Gastrocnemius medialis (tissue), 4 donors: Measurements from ENCODE around the gene BCL11A.

ENCODE experiments used
- POLR2A ChIP-seq, 2 donors: fragments of 450-650 bp; IDR thresholded peaks; one replicate each; pipeline ENCODE4 v1.6.1; 2017; ENCODE audit warnings: antibody characterized with exemption in 2 of 2, mild to moderate bottlenecking in 2 of 2, moderate library complexity in 2 of 2
- TF ChIP-seq, protein P1 (sequence below), 5 experiments: fragments of 450-650 bp in 3 of 5; fragments of 200-600 bp in 2 of 5; sonication (generic) in 2 of 5; IDR thresholded peaks in 4 of 5; conservative IDR thresholded peaks in 1 of 5; 1 replicate in 4 of 5; 2 replicates in 1 of 5; pipeline ENCODE4 v1.5.1; 2016 to 2019; ENCODE audit warnings: antibody characterized with exemption in 5 of 5, mild to moderate bottlenecking in 3 of 5, moderate library complexity in 3 of 5

- TF ChIP-seq, protein P1, sequence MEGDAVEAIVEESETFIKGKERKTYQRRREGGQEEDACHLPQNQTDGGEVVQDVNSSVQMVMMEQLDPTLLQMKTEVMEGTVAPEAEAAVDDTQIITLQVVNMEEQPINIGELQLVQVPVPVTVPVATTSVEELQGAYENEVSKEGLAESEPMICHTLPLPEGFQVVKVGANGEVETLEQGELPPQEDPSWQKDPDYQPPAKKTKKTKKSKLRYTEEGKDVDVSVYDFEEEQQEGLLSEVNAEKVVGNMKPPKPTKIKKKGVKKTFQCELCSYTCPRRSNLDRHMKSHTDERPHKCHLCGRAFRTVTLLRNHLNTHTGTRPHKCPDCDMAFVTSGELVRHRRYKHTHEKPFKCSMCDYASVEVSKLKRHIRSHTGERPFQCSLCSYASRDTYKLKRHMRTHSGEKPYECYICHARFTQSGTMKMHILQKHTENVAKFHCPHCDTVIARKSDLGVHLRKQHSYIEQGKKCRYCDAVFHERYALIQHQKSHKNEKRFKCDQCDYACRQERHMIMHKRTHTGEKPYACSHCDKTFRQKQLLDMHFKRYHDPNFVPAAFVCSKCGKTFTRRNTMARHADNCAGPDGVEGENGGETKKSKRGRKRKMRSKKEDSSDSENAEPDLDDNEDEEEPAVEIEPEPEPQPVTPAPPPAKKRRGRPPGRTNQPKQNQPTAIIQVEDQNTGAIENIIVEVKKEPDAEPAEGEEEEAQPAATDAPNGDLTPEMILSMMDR (IDR thresholded peaks at IDR 0.05 in 4 of 5, conservative IDR thresholded peaks at IDR 0.05 in 1 of 5): no peak
- TF ChIP-seq POLR2A (IDR thresholded peaks at IDR 0.05): no peak
These were observed 110.8 kb downstream of the BCL11A start for GRCh38 chr2:60442608-60443007.
